ENCODE data around the gene DDIT4. TPM values are rescaled to one million over a fixed set of nuclear protein-coding genes. Genes with fewer than 3 reads are reported as not detected.
"Not testable (repeated sequence)": the region's sequence is repeated elsewhere in the genome, so short reads cannot be mapped to it uniquely, and the experiment has no call there.

Gene DDIT4
- total and polyA plus RNA-seq, 2 donors = 137 to 277 TPM

- Histone ChIP-seq H3K4me1 (ENCODE audit: insufficient read depth) (no peaks in the 10 kb centered on the region), H3K36me3 (ENCODE audit: insufficient read depth) (no peaks in the 10 kb centered on the region), H3K27ac (ENCODE audit: low read depth) (no peak overlapping the region), H3K4me3 (ENCODE audit: low read depth, low read length) (no peak overlapping the region)
- no peak for DNase-seq (ENCODE audit: extremely low spot score)
- WGBS = 91% methylated on average over 3 of the region's 3 CpGs
These were observed 4.4 kb downstream of the DDIT4 start for GRCh38 chr10:72277996-72278667.

- no peaks in the 10 kb centered on the region for H3K36me3 ChIP-seq (ENCODE audit: insufficient read depth)
- H3K27ac ChIP-seq (ENCODE audit: low read depth) = no peak overlapping the region
- WGBS = 93% methylated on average over 5 of the region's 5 CpGs
- no peak overlapping the region for H3K4me3 ChIP-seq (ENCODE audit: low read depth, low read length)
- no peaks in the 10 kb centered on the region for H3K4me1 ChIP-seq (ENCODE audit: insufficient read depth)
- DNase-seq (ENCODE audit: extremely low spot score) = no peak
These were observed 5.1 kb downstream of the DDIT4 start for GRCh38 chr10:72278668-72279393.

GRCh38 chr10:72279587-72279986, 5.9 kb downstream of the DDIT4 start:
- not testable (repeated sequence) for H3K4me3 ChIP-seq (ENCODE audit: low read depth, low read length); H3K27ac ChIP-seq (ENCODE audit: low read depth); H3K4me1 ChIP-seq (ENCODE audit: insufficient read depth); H3K36me3 ChIP-seq (ENCODE audit: insufficient read depth); DNase-seq (ENCODE audit: extremely low spot score)
- WGBS = 91% methylated on average over 7 of the region's 7 CpGs

- DNase-seq (ENCODE audit: extremely low spot score) = no peak
- Histone ChIP-seq H3K27ac (ENCODE audit: low read depth) (no peak overlapping the region), H3K36me3 (ENCODE audit: insufficient read depth) (no peaks in the 10 kb centered on the region), H3K4me1 (ENCODE audit: insufficient read depth) (no peaks in the 10 kb centered on the region), H3K4me3 (ENCODE audit: low read depth, low read length) (no peak overlapping the region)
- WGBS = 98% methylated on average over 3 of the region's 3 CpGs
These were observed 9.4 kb downstream of the DDIT4 start for GRCh38 chr10:72283131-72283530.

- DNase-seq (ENCODE audit: extremely low spot score) = no peak
- Histone ChIP-seq H3K4me3 (ENCODE audit: low read depth, low read length) (no peak overlapping the region), H3K36me3 (ENCODE audit: insufficient read depth) (no peaks in the 10 kb centered on the region), H3K27ac (ENCODE audit: low read depth) (no peak overlapping the region), H3K4me1 (ENCODE audit: insufficient read depth) (no peaks in the 10 kb centered on the region)
- WGBS = 57% methylated on average over 14 of the region's 14 CpGs
These were observed 12.3 kb downstream of the DDIT4 start for GRCh38 chr10:72285972-72286521.

- WGBS = 94% methylated on average over 4 of the region's 4 CpGs
- peaks cover 2% of the 10 kb centered on the region for H3K4me1 ChIP-seq (ENCODE audit: insufficient read depth)
- no peak overlapping the region for H3K27ac ChIP-seq (ENCODE audit: low read depth)
- no peak overlapping the region for H3K4me3 ChIP-seq (ENCODE audit: low read depth, low read length)
- no peaks in the 10 kb centered on the region for H3K36me3 ChIP-seq (ENCODE audit: insufficient read depth)
- no peak for DNase-seq (ENCODE audit: extremely low spot score)
These were observed 17.4 kb downstream of the DDIT4 start for GRCh38 chr10:72291019-72291532.

GRCh38 chr10:72292223-72292691, 18.5 kb downstream of the DDIT4 start:
- Histone ChIP-seq H3K27ac (ENCODE audit: low read depth) (no peak overlapping the region), H3K4me3 (ENCODE audit: low read depth, low read length) (no peak overlapping the region)

GRCh38 chr10:72295330-72295910, 21.7 kb downstream of the DDIT4 start:
- Histone ChIP-seq H3K4me1 (ENCODE audit: insufficient read depth) (peaks cover 2% of the 10 kb centered on the region), H3K4me3 (ENCODE audit: low read depth, low read length) (no peak overlapping the region), H3K27ac (ENCODE audit: low read depth) (no peak overlapping the region), H3K36me3 (ENCODE audit: insufficient read depth) (no peaks in the 10 kb centered on the region)
- DNase-seq (ENCODE audit: extremely low spot score) = no peak
- 75% methylated on average over 8 of the region's 8 CpGs for WGBS

More at GRCh38 chr10:72292223-72292691, 18.5 kb downstream of the DDIT4 start:
- no peaks in the 10 kb centered on the region for H3K36me3 ChIP-seq (ENCODE audit: insufficient read depth)
- DNase-seq (ENCODE audit: extremely low spot score) = no peak
- 73% methylated on average over 6 of the region's 6 CpGs for WGBS
- H3K4me1 ChIP-seq (ENCODE audit: insufficient read depth) = peaks cover 2% of the 10 kb centered on the region

GRCh38 chr10:72296829-72297280, 23.1 kb downstream of the DDIT4 start:
- Histone ChIP-seq H3K27ac (ENCODE audit: low read depth) (peak overlapping the region; percentile 91), H3K4me3 (ENCODE audit: low read depth, low read length) (peak overlapping the region; percentile 5)
- H3K4me1 ChIP-seq (ENCODE audit: insufficient read depth); DNase-seq (ENCODE audit: extremely low spot score); H3K36me3 ChIP-seq (ENCODE audit: insufficient read depth): not testable (repeated sequence)
- WGBS = 76% methylated on average over 19 of the region's 19 CpGs

GRCh38 chr10:72297281-72297804, 23.6 kb downstream of the DDIT4 start:
- Histone ChIP-seq H3K4me3 (ENCODE audit: low read depth, low read length) (peak overlapping the region; percentile 44), H3K27ac (ENCODE audit: low read depth) (peak overlapping the region; percentile 91), H3K4me1 (ENCODE audit: insufficient read depth) (peaks cover 2% of the 10 kb centered on the region), H3K36me3 (ENCODE audit: insufficient read depth) (no peaks in the 10 kb centered on the region)
- WGBS = 4% methylated on average over 30 of the region's 30 CpGs
- no peak for DNase-seq (ENCODE audit: extremely low spot score)

GRCh38 chr10:72297805-72298591, 24.3 kb downstream of the DDIT4 start:
- Histone ChIP-seq H3K4me3 (ENCODE audit: low read depth, low read length) (peak overlapping the region; percentile 44), H3K4me1 (ENCODE audit: insufficient read depth) (peaks cover 2% of the 10 kb centered on the region), H3K27ac (ENCODE audit: low read depth) (peak overlapping the region; percentile 91), H3K36me3 (ENCODE audit: insufficient read depth) (no peaks in the 10 kb centered on the region)
- WGBS = 6% methylated on average over 55 of the region's 55 CpGs
- peak; percentile 95 for DNase-seq (ENCODE audit: extremely low spot score)

GRCh38 chr10:72298592-72299519, 25.1 kb downstream of the DDIT4 start:
- 82% methylated on average over 16 of the region's 16 CpGs for WGBS
- Histone ChIP-seq H3K4me3 (ENCODE audit: low read depth, low read length) (no peak overlapping the region), H3K4me1 (ENCODE audit: insufficient read depth) (peaks cover 2% of the 10 kb centered on the region), H3K27ac (ENCODE audit: low read depth) (peak overlapping the region; percentile 56), H3K36me3 (ENCODE audit: insufficient read depth) (no peaks in the 10 kb centered on the region)
- no peak for DNase-seq (ENCODE audit: extremely low spot score)
